HK-2 (cell line): Measurements from ENCODE around the gene DGUOK.

Experiments
- DNase-seq: peaks from one replicate; pipeline ENCODE4 v3.0.0-alpha.2; 2018; ENCODE audit not compliant: unreplicated experiment

Gene DGUOK

GRCh38 chr2:73979686-73980085 is 53.0 kb downstream of the DGUOK start:
- DNase-seq: no peak

- no peak for DNase-seq
These were observed 53.9 kb downstream of the DGUOK start for GRCh38 chr2:73980566-73980965.

- peak; percentile 53 for DNase-seq
These were observed 54.7 kb downstream of the DGUOK start for GRCh38 chr2:73981081-73982001.

GRCh38 chr2:73982140-73982617 is 55.5 kb downstream of the DGUOK start:
- no peak for DNase-seq

- DNase-seq: no peak
These were observed 56.9 kb downstream of the DGUOK start for GRCh38 chr2:73983322-73984202.

- DNase-seq: no peak
These were observed 57.7 kb downstream of the DGUOK start, which contains the start of gene TET3 for GRCh38 chr2:73984203-73984921. TET3 (plus strand) TSS chr2:73984910; CDS start chr2:73986404, 1,494 bp downstream.

- DNase-seq: peak; percentile 56
These were observed 58.2 kb downstream of the DGUOK start for GRCh38 chr2:73984922-73985307.

- DNase-seq: no peak
These were observed 58.8 kb downstream of the DGUOK start for GRCh38 chr2:73985308-73986084.

- DNase-seq: no peak
These were observed 59.5 kb downstream of the DGUOK start for GRCh38 chr2:73986085-73986681.

GRCh38 chr2:73987109-73987947 is 60.6 kb downstream of the DGUOK start:
- no peak for DNase-seq

GRCh38 chr2:73987948-73988700 is 61.4 kb downstream of the DGUOK start:
- DNase-seq: no peak

GRCh38 chr2:73989972-73990371 is 63.3 kb downstream of the DGUOK start:
- no peak for DNase-seq

GRCh38 chr2:73990531-73990930 is 63.9 kb downstream of the DGUOK start:
- no peak for DNase-seq

GRCh38 chr2:73992036-73992435 is 65.4 kb downstream of the DGUOK start:
- DNase-seq: no peak

GRCh38 chr2:73993376-73993775 is 66.7 kb downstream of the DGUOK start:
- no peak for DNase-seq

- no peak for DNase-seq
These were observed 67.1 kb downstream of the DGUOK start for GRCh38 chr2:73993778-73994177.

GRCh38 chr2:73994178-73994831 is 67.6 kb downstream of the DGUOK start:
- DNase-seq: no peak

- no peak for DNase-seq
These were observed 69.1 kb downstream of the DGUOK start for GRCh38 chr2:73995810-73996209.
